NCI-H510A treated with DMSO at 0.1 percent for 48 hours (cell line): ENCODE measurements around the gene DDI2.
A peak's percentile ranks its signal among the peaks of the same experiment; 100 is the strongest.

Experiments used
- DNase-seq: peaks from one replicate; lab custom pipeline; 2025; lab: John Stamatoyannopoulos, UW

The DDI2 gene

GRCh38 chr1:15702722-15703550 is 85.7 kb downstream of the DDI2 start:
- DNase-seq: no peak

GRCh38 chr1:15703562-15703961 is 86.3 kb downstream of the DDI2 start:
- no peak for DNase-seq

DNA sequence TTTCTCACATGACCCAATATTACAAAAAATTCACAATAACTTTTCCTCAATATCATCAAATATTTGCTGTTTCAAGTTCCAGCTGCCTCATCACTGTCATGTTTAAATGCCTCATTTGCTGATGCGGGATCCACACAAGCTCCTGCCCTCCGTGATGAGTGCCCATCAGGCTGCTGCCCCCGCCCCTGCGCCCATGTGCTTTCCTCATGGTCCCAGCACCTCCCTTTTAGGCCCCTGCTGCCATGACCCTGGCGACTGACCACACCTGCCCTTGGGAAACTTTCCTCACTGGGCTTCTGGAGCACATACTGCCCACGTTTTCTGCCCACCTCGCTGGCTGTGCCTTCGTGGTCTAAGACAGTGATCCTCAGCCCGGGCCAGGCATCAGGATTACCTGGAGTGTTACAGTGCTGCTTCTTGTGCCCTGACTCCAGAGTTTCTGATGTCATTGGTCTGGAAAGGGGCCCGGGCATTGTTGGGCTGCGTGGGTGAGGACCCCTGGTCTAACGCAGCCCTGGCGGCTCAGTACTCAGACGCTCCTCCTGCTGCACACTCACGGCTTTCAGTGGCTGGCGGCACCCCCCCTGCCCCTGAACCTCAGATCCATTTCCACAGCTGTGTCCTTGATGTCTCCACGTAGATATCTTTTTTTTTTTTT is 87.4 kb downstream of the DDI2 start:
- no peak for DNase-seq

GRCh38 chr1:15705184-15705566 is 87.9 kb downstream of the DDI2 start:
- no peak for DNase-seq

DNA sequence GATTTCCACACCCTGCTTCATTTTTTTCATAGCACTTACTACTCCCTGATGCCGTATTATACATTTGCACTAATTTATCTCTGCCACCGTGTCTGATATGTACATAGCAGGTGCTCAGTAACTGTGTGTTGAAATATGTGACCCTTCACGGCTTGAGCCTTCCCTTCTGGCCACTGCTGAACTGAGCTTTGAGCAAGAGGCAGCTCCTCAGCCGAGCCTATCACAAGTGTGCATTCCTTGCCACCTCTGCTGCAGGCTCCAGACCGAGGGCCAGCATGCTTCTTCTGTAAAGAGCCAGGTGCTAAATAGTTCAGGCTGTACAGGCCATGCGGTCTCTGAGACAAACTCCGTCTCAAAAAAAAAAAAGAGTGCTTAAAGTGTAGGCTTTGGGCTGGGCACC is 89.5 kb downstream of the DDI2 start:
- DNase-seq: peak; percentile 54

DNA sequence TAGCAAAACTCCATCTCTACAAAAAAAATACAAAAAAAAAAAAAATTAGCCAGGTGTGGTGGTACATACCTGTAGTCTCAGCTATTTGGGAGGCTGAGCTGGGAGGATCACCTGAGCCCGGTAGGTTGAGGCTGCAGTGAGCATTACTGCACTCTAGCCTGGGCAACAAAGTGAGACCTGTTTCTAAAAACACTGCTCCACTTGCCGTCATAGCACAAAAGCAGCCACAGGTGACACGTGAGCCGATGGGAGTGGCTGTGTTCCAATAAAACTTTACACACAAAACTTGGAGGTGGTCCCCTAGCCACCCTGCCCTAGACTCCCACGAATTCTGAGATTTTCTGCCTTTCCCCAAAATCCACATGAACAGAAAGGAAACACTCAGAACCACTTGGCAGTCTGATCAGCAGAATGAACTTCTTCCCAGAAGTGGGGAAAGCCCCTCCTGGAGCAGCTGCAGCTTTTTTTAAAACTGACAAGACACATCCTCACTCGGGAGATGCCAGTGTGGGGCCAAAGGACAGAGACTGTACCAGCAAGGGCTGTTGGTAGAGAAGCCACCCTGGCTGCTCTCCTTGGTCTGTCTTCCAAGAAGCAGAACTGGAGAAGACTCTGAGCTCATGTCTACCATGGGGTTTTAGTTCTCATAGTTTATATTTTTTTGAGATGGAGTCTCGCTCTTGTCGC is 90.1 kb downstream of the DDI2 start:
- DNase-seq: no peak

DNA sequence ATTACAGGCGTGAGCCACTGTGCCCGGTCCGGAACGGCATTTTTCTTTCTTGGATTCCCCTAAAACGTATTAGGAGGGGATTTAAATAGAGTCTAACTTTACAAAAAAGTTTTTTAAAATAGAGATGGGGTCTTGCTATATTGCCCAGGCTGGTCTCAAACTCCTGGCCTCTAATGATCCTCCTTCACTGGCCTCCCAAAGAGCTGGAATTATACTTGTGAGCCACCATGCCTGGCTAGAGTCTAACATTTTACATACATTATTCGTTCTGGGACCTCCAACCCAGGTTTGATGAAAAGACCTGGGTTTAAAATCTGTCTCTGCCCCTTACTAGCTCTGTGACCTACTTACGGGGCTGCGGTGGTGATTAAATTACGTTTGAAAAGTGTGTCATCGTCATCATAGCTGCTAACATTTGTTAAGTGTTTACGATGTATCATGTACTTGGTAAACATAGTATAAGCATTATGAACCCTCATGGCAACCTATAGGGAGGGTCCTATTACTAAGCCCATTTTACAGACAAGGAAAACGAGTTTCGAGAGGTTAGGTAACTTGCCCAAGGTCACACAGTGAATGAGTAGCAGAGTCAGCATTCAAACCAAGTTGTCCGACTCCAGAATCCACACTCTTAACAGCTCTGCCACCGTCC is 91.4 kb downstream of the DDI2 start:
- peak; percentile 96 for DNase-seq

GRCh38 chr1:15709226-15709625 is 92.0 kb downstream of the DDI2 start:
- DNase-seq: peak; percentile 94

- DNase-seq: peak; percentile 30
Observed at GRCh38 chr1:15712168-15712567, 94.9 kb downstream of the DDI2 start.

GRCh38 chr1:15714406-15715136 is 97.3 kb downstream of the DDI2 start:
- no peak for DNase-seq

- no peak for DNase-seq
Observed at GRCh38 chr1:15717418-15718125, 100.3 kb downstream of the DDI2 start.

DNA sequence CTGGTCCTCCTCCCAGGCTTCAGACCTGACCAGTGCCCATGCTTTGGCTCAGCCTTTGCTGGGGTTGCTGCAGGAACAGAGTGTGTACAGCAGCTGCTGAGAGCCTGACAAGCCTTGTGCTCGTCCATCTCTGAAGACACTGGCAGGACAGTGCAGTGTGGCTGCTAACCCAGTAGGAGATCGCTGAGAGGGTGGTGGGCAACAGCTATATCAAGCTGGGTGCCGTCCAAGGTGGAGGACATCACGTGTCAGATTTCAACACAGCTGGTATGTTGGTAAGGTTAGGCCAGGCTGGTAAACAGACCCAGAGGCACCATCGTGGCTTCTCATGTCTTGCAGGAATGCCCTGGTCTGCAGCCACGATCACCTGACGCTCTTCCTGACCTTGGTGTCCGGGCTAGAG is 100.9 kb downstream of the DDI2 start:
- no peak for DNase-seq
